Measurements from ENCODE around the gene TSSK2. TPM values are rescaled to one million over a fixed set of nuclear protein-coding genes. Genes with fewer than 3 reads are reported as not detected.
A peak's percentile ranks its signal among the peaks of the same experiment; 100 is the strongest.

TSSK2 gene
- polyA plus RNA-seq, 2 donors: 0.05 to 0.06 TPM

GRCh38 chr22:19105456-19105855 lies 25.7 kb upstream of the TSSK2 start:
- WGBS, 2 donors: 96 to 97% methylated on average over 8 of the region's 8 CpGs

GRCh38 chr22:19105867-19106802 lies 25.0 kb upstream of the TSSK2 start:
- 57 to 61% methylated on average over 18 of the region's 18 CpGs for WGBS, 2 donors
- Histone ChIP-seq H3K4me3 (ENCODE audit: low read depth in 1 of 2, low read length in 2 of 2) (no peak overlapping the region), H3K27me3 (ENCODE audit: control insufficient read depth in 1 of 2, insufficient read depth in 2 of 2, low read length in 2 of 2) (no peaks in the 10 kb centered on the region), H3K9me3 (ENCODE audit: control insufficient read depth in 2 of 2, insufficient read depth in 1 of 2, low read depth in 1 of 2, low read length in 1 of 2) (no peaks in the 10 kb centered on the region), H3K36me3 (ENCODE audit: control insufficient read depth in 2 of 2, insufficient read depth in 2 of 2, low read length in 1 of 2) (no peaks in the 10 kb centered on the region), H3K4me1 (ENCODE audit: control insufficient read depth in 2 of 2, insufficient read depth in 2 of 2, low read length in 1 of 2) (peaks cover 12% of the 10 kb centered on the region in 2 donors), H3K27ac (ENCODE audit: low read depth in 2 of 2, low read length in 1 of 2) (peak overlapping the region in 1 of 2 donors; percentile 3)

More at GRCh38 chr22:19105456-19105855, 25.7 kb upstream of the TSSK2 start:
- Histone ChIP-seq H3K27ac (ENCODE audit: low read depth in 2 of 2, low read length in 1 of 2) (no peak overlapping the region), H3K4me1 (ENCODE audit: control insufficient read depth in 2 of 2, insufficient read depth in 2 of 2, low read length in 1 of 2) (peaks cover 12% of the 10 kb centered on the region in 2 donors), H3K36me3 (ENCODE audit: control insufficient read depth in 2 of 2, insufficient read depth in 2 of 2, low read length in 1 of 2) (no peaks in the 10 kb centered on the region), H3K4me3 (ENCODE audit: low read depth in 1 of 2, low read length in 2 of 2) (no peak overlapping the region), H3K9me3 (ENCODE audit: control insufficient read depth in 2 of 2, insufficient read depth in 1 of 2, low read depth in 1 of 2, low read length in 1 of 2) (no peaks in the 10 kb centered on the region), H3K27me3 (ENCODE audit: control insufficient read depth in 1 of 2, insufficient read depth in 2 of 2, low read length in 2 of 2) (no peaks in the 10 kb centered on the region)

DNA sequence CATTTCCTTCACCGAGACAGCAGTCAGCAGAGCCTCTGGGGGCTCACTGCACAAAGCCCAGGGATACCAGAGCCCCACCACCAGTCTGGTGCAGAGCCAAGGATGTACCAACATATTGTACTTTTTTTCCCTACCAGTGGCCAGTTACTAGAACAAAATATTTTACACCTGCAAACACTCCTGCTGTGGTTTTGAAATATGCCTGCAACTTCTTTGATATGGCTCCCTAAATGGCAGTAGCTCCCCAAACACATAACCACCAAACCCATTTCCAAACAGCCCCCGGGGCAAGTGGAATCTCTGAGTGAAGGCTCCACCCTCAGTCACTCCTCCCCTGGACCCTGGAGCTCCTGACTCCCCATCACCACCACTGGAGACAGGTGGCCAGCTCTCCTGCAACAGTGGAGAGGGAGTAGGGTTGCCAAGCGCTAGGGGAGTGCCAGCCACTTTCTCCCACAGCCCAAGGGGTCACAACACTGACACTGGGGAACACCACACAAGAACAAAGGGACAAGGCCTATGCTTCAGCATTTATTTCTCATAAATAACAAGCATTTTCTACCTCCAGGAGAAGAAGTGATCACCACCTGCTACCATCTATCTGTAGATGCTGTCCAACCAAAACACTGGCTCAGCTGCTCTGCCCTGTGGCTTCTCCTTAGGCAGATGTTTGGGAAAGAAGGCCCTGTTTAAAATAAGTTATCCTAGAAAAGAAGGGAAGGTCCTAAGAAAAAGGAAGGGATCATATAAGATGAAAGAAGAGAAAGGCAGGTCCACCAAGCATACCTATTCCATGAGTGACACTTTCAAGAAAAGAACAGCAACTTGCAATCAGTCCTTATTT lies 24.0 kb upstream of the TSSK2 start:
- no peaks in the 10 kb centered on the region for H3K27me3 ChIP-seq (ENCODE audit: control insufficient read depth in 1 of 2, insufficient read depth in 2 of 2, low read length in 2 of 2)
- H3K4me3 ChIP-seq (ENCODE audit: low read depth in 1 of 2, low read length in 2 of 2): no peak overlapping the region
- WGBS, 2 donors: 68% methylated on average over 3 of the region's 3 CpGs
- peaks cover 12% of the 10 kb centered on the region in 2 donors for H3K4me1 ChIP-seq (ENCODE audit: control insufficient read depth in 2 of 2, insufficient read depth in 2 of 2, low read length in 1 of 2)
- no peaks in the 10 kb centered on the region for H3K36me3 ChIP-seq (ENCODE audit: control insufficient read depth in 2 of 2, insufficient read depth in 2 of 2, low read length in 1 of 2)
- H3K27ac ChIP-seq (ENCODE audit: low read depth in 2 of 2, low read length in 1 of 2): peak overlapping the region in 1 of 2 donors; percentile 30
- no peaks in the 10 kb centered on the region for H3K9me3 ChIP-seq (ENCODE audit: control insufficient read depth in 2 of 2, insufficient read depth in 1 of 2, low read depth in 1 of 2, low read length in 1 of 2)

DNA sequence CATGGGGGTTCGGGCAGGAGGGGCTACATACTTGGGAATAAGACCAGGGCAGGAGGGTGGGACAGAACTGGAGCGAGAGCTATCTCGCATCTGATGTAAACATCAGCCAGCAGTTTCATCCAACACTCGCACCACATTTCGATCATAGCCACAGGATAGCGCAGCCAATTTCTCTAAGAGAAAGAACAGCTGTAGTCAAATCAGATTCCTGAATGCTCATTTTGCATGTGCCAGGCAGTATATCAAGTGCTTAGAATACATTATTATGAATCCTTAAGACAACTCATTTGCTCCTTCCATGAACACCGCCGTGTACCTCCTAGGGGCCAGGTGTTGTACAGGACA lies 23.4 kb upstream of the TSSK2 start:
- H3K9me3 ChIP-seq (ENCODE audit: control insufficient read depth in 2 of 2, insufficient read depth in 1 of 2, low read depth in 1 of 2, low read length in 1 of 2): no peaks in the 10 kb centered on the region
- H3K27me3 ChIP-seq (ENCODE audit: control insufficient read depth in 1 of 2, insufficient read depth in 2 of 2, low read length in 2 of 2): no peaks in the 10 kb centered on the region
- no peak overlapping the region for H3K27ac ChIP-seq (ENCODE audit: low read depth in 2 of 2, low read length in 1 of 2)
- H3K36me3 ChIP-seq (ENCODE audit: control insufficient read depth in 2 of 2, insufficient read depth in 2 of 2, low read length in 1 of 2): no peaks in the 10 kb centered on the region
- WGBS, 2 donors: 70 to 79% methylated on average over 8 of the region's 8 CpGs
- peaks cover 12% of the 10 kb centered on the region in 2 donors for H3K4me1 ChIP-seq (ENCODE audit: control insufficient read depth in 2 of 2, insufficient read depth in 2 of 2, low read length in 1 of 2)
- no peak overlapping the region for H3K4me3 ChIP-seq (ENCODE audit: low read depth in 1 of 2, low read length in 2 of 2)

DNA sequence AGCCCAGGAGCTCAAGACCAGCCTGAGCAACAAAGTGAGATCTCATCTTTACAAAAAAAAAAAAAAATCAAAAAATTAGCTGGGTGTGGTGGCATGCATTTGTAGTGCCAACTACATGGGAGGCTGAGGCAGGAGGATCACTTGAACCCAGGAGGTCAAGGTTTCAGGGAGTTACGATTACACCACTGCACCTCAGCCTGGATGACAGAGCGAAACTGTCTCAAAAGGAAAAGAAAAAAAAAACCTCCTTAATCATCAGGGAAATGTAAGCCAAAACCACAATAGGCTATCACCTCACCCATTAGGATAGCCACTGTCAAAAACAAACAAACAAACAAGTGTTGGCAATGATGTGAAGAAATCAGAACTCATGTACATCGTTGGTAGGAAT lies 22.3 kb upstream of the TSSK2 start:
- H3K9me3 ChIP-seq (ENCODE audit: control insufficient read depth in 2 of 2, insufficient read depth in 1 of 2, low read depth in 1 of 2, low read length in 1 of 2): no peaks in the 10 kb centered on the region
- H3K27ac ChIP-seq (ENCODE audit: low read depth in 2 of 2, low read length in 1 of 2): peak overlapping the region; percentile 38 to 55
- 62 to 66% methylated on average over 3 of the region's 3 CpGs for WGBS, 2 donors
- no peak overlapping the region for H3K4me3 ChIP-seq (ENCODE audit: low read depth in 1 of 2, low read length in 2 of 2)
- H3K36me3 ChIP-seq (ENCODE audit: control insufficient read depth in 2 of 2, insufficient read depth in 2 of 2, low read length in 1 of 2): no peaks in the 10 kb centered on the region
- H3K27me3 ChIP-seq (ENCODE audit: control insufficient read depth in 1 of 2, insufficient read depth in 2 of 2, low read length in 2 of 2): no peaks in the 10 kb centered on the region
- peaks cover 12% of the 10 kb centered on the region in 2 donors for H3K4me1 ChIP-seq (ENCODE audit: control insufficient read depth in 2 of 2, insufficient read depth in 2 of 2, low read length in 1 of 2)

DNA sequence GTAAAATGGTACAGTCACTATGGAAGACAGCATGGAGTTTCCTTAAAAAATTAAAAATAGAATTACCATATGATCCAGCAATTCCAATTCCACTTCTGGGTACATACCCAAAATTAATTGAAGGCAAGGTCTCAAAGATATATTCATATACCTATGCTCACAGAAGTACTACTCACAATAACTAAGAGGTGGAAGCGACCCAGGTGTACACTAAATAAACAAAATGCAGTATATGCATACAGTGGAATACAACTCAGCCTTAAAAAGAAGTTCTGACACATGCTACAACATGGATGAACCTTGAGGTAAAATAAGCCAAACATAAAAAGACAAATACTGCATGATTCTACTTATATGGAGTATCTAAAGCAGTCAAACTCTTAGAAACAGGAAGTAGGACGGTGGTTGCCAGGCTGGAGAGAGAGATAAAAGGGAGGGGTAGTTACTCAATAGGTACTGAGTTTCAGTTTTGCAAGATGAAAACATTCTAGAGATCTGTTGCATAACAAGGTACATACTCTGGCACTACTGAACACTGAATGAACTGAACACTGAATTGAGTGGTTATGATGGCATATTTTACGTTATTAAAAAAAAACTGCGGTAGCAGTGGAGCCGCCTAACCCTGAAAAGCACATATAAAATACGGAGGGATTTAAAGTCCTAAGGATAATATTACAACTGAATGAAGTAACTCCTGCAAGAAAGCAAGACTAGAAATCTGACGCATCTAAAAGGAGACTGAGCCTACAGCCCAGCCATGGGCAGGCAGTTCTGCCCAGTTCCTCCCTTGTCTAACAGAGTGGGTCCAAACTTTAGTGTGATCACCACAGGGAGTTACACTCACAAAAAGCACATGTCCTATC lies 21.7 kb upstream of the TSSK2 start:
- H3K4me1 ChIP-seq (ENCODE audit: control insufficient read depth in 2 of 2, insufficient read depth in 2 of 2, low read length in 1 of 2): peaks cover 11 to 12% of the 10 kb centered on the region in 2 donors
- H3K36me3 ChIP-seq (ENCODE audit: control insufficient read depth in 2 of 2, insufficient read depth in 2 of 2, low read length in 1 of 2): no peaks in the 10 kb centered on the region
- 43 to 45% methylated on average over 7 of the region's 7 CpGs for WGBS, 2 donors

DNA sequence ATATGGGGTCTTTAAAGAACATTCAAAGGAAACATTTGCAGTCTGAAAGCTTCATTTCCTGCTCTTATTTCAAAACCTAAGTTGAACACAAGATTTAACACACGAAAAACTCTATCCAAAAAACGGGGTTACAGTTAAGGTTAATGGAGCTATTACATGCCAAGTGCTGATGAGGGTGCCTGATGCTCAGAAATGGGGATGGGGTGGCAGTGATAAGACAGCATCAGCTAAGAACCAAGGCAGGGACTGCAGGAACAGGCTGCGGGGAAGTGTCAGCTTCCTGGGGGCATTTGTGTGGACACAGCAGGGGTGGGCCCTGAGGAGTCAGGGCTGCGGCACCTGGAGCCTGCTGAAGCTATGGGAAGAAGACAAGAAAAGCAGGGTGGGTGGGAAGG lies 21.0 kb upstream of the TSSK2 start:
- WGBS, 2 donors: 29 to 56% methylated on average over 4 of the region's 4 CpGs
- Histone ChIP-seq H3K4me1 (ENCODE audit: control insufficient read depth in 2 of 2, insufficient read depth in 2 of 2, low read length in 1 of 2) (peaks cover 8 to 18% of the 10 kb centered on the region in 2 donors), H3K9me3 (ENCODE audit: control insufficient read depth in 2 of 2, insufficient read depth in 1 of 2, low read depth in 1 of 2, low read length in 1 of 2) (no peaks in the 10 kb centered on the region), H3K27ac (ENCODE audit: low read depth in 2 of 2, low read length in 1 of 2) (peak overlapping the region; percentile 75 to 87), H3K27me3 (ENCODE audit: control insufficient read depth in 1 of 2, insufficient read depth in 2 of 2, low read length in 2 of 2) (no peaks in the 10 kb centered on the region), H3K36me3 (ENCODE audit: control insufficient read depth in 2 of 2, insufficient read depth in 2 of 2, low read length in 1 of 2) (peaks cover 0 to 1% of the 10 kb centered on the region in 2 donors), H3K4me3 (ENCODE audit: low read depth in 1 of 2, low read length in 2 of 2) (no peak overlapping the region)

More for the DNA sequence above, 21.7 kb upstream of the TSSK2 start:
- Histone ChIP-seq H3K27me3 (ENCODE audit: control insufficient read depth in 1 of 2, insufficient read depth in 2 of 2, low read length in 2 of 2) (no peaks in the 10 kb centered on the region), H3K9me3 (ENCODE audit: control insufficient read depth in 2 of 2, insufficient read depth in 1 of 2, low read depth in 1 of 2, low read length in 1 of 2) (no peaks in the 10 kb centered on the region), H3K27ac (ENCODE audit: low read depth in 2 of 2, low read length in 1 of 2) (peak overlapping the region; percentile 75 to 87), H3K4me3 (ENCODE audit: low read depth in 1 of 2, low read length in 2 of 2) (no peak overlapping the region)

DNA sequence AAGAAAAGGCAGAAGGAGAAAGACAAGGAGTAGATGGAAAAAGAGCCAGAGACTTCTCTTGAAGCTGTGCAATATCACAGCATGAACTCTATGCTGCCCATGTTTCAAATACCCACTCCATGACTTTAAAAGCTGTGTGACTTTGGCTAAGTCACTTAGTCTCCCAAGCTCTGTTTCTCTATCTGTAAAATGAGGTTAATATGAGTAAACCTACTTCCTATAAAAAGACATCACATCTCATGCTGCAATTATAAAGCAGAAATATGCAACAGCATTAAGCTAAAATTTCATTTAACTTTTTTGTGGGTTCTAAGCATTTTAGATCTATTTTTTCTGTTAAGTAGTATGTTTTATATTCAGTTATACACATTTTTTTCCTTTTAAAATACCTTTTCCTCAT lies 20.5 kb upstream of the TSSK2 start:
- H3K27me3 ChIP-seq (ENCODE audit: control insufficient read depth in 1 of 2, insufficient read depth in 2 of 2, low read length in 2 of 2): no peaks in the 10 kb centered on the region
- no peak overlapping the region for H3K4me3 ChIP-seq (ENCODE audit: low read depth in 1 of 2, low read length in 2 of 2)
- peaks cover 11 to 21% of the 10 kb centered on the region in 2 donors for H3K4me1 ChIP-seq (ENCODE audit: control insufficient read depth in 2 of 2, insufficient read depth in 2 of 2, low read length in 1 of 2)
- H3K27ac ChIP-seq (ENCODE audit: low read depth in 2 of 2, low read length in 1 of 2): no peak overlapping the region
- H3K9me3 ChIP-seq (ENCODE audit: control insufficient read depth in 2 of 2, insufficient read depth in 1 of 2, low read depth in 1 of 2, low read length in 1 of 2): no peaks in the 10 kb centered on the region
- peaks cover 0 to 6% of the 10 kb centered on the region in 2 donors for H3K36me3 ChIP-seq (ENCODE audit: control insufficient read depth in 2 of 2, insufficient read depth in 2 of 2, low read length in 1 of 2)

DNA sequence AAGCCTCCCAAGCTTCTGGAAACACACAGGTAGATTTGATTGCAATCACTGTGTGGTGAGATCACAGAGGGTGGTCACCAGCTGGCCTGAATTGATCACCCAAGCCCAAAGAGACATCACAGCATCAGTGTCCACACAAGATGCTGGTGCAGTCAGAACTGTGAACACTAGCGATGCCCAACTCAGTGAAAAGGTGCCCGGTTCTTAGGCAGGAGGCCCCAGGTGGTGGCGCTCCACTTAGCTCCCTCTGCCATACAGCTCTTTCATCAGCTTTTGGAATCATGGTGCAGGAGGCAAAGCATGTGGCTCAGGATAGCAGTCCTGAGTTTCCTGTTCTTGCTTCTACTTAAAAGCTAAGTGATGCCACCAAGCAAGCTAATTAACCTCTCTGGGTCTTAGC lies 20.0 kb upstream of the TSSK2 start:
- H3K4me1 ChIP-seq (ENCODE audit: control insufficient read depth in 2 of 2, insufficient read depth in 2 of 2, low read length in 1 of 2): peaks cover 11 to 21% of the 10 kb centered on the region in 2 donors
- no peaks in the 10 kb centered on the region for H3K9me3 ChIP-seq (ENCODE audit: control insufficient read depth in 2 of 2, insufficient read depth in 1 of 2, low read depth in 1 of 2, low read length in 1 of 2)
- no peak overlapping the region for H3K4me3 ChIP-seq (ENCODE audit: low read depth in 1 of 2, low read length in 2 of 2)
- no peak overlapping the region for H3K27ac ChIP-seq (ENCODE audit: low read depth in 2 of 2, low read length in 1 of 2)
- H3K27me3 ChIP-seq (ENCODE audit: control insufficient read depth in 1 of 2, insufficient read depth in 2 of 2, low read length in 2 of 2): no peaks in the 10 kb centered on the region
- WGBS, 2 donors: 86 to 90% methylated on average over 3 of the region's 3 CpGs
- H3K36me3 ChIP-seq (ENCODE audit: control insufficient read depth in 2 of 2, insufficient read depth in 2 of 2, low read length in 1 of 2): peaks cover 0 to 6% of the 10 kb centered on the region in 2 donors

Measured in esophagus (tissue), 2 donors.